ENCODE results near the gene ECE1.
A peak's percentile ranks its signal among the peaks of the same experiment; 100 is the strongest.

The ECE1 gene

GRCh38 chr1:21255284-21255942 lies 34.9 kb downstream of the ECE1 start:
- DNase-seq (ENCODE audit: low read depth, low spot score) = no peak

- no peak for DNase-seq (ENCODE audit: low read depth, low spot score)
Observed at GRCh38 chr1:21254335-21254951, 35.8 kb downstream of the ECE1 start.

GRCh38 chr1:21251773-21252471 lies 38.3 kb downstream of the ECE1 start:
- DNase-seq (ENCODE audit: low read depth, low spot score) = no peak

GRCh38 chr1:21249940-21250493 lies 40.2 kb downstream of the ECE1 start:
- no peak for DNase-seq (ENCODE audit: low read depth, low spot score)

- DNase-seq (ENCODE audit: low read depth, low spot score) = no peak
Observed at GRCh38 chr1:21247892-21248715, 42.2 kb downstream of the ECE1 start.

- DNase-seq (ENCODE audit: low read depth, low spot score) = no peak
Observed at GRCh38 chr1:21246905-21247642, 43.2 kb downstream of the ECE1 start.

GRCh38 chr1:21245688-21246229 lies 44.5 kb downstream of the ECE1 start:
- DNase-seq (ENCODE audit: low read depth, low spot score) = no peak

- no peak for DNase-seq (ENCODE audit: low read depth, low spot score)
Observed at GRCh38 chr1:21244986-21245687, 45.1 kb downstream of the ECE1 start.

- no peak for DNase-seq (ENCODE audit: low read depth, low spot score)
Observed at GRCh38 chr1:21244154-21244553, 46.1 kb downstream of the ECE1 start.

- no peak for DNase-seq (ENCODE audit: low read depth, low spot score)
Observed at GRCh38 chr1:21242846-21243245, 47.4 kb downstream of the ECE1 start.

- DNase-seq (ENCODE audit: low read depth, low spot score) = peak; percentile 52
Observed at GRCh38 chr1:21241771-21242581, 48.3 kb downstream of the ECE1 start.

- no peak for DNase-seq (ENCODE audit: low read depth, low spot score)
Observed at GRCh38 chr1:21240706-21241105, 49.6 kb downstream of the ECE1 start.

- DNase-seq (ENCODE audit: low read depth, low spot score) = no peak
Observed at GRCh38 chr1:21239221-21239620, 51.0 kb downstream of the ECE1 start.

- DNase-seq (ENCODE audit: low read depth, low spot score) = no peak
Observed at GRCh38 chr1:21238141-21238800, 52.0 kb downstream of the ECE1 start.

GRCh38 chr1:21237446-21238088 lies 52.7 kb downstream of the ECE1 start:
- DNase-seq (ENCODE audit: low read depth, low spot score) = no peak

- no peak for DNase-seq (ENCODE audit: low read depth, low spot score)
Observed at GRCh38 chr1:21236178-21236577, 54.1 kb downstream of the ECE1 start.

- no peak for DNase-seq (ENCODE audit: low read depth, low spot score)
Observed at GRCh38 chr1:21234779-21235178, 55.5 kb downstream of the ECE1 start.

GRCh38 chr1:21233490-21233889 lies 56.8 kb downstream of the ECE1 start:
- no peak for DNase-seq (ENCODE audit: low read depth, low spot score)
